DOHH2 (cell line): ENCODE data around the gene PIP4K2A.

Experiments
- EZH2phosphoT487 ChIP-seq: fragments of 200-600 bp; sonication (generic); IDR thresholded peaks from 2 replicates; pipeline ENCODE4 v1.6.1; 2017; ENCODE audit warnings: borderline replicate concordance, mild to moderate bottlenecking, antibody characterized with exemption, low read length, moderate library complexity, mixed read lengths
- TF ChIP-seq, protein P1 (sequence below): fragments of 200-600 bp; sonication (generic); IDR thresholded peaks from one replicate; pipeline ENCODE4 v1.5.1; 2014; ENCODE audit warnings: antibody characterized with exemption, mild to moderate bottlenecking, low read depth, low read length; ENCODE audit not compliant: poor library complexity, severe bottlenecking

DNA sequence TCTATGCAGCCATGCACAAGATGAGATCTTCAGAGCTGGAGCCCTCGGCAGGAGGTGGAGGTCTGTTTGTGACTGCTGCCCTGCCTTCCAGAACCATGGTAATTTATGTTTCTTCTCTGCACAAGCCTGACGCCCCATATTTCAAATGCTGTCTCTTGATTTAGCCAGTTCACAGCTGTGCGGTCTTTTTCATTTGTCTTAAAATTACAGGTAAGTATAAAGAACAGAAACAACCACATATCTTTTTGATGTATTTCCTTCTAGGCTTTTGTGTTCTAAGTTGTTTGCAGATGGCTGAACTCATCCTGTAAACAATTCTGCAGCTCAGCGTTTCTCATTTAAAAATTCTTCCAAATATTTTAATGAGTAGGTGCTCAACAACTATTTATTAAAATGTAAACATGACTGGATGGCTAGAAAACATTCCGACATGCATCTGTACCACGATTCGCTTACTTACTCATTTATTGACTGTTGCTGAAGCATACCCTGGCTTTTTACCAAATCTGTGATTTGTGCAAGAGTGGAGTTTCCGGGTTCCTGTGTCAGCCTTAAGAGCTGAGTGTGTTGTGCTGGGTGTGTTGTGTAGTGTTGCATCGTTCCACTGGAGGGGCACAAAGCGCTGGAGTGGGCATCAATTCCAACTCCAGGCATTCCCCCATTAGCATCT, 58.9 kb downstream of the PIP4K2A start:
- TF ChIP-seq, protein P1, sequence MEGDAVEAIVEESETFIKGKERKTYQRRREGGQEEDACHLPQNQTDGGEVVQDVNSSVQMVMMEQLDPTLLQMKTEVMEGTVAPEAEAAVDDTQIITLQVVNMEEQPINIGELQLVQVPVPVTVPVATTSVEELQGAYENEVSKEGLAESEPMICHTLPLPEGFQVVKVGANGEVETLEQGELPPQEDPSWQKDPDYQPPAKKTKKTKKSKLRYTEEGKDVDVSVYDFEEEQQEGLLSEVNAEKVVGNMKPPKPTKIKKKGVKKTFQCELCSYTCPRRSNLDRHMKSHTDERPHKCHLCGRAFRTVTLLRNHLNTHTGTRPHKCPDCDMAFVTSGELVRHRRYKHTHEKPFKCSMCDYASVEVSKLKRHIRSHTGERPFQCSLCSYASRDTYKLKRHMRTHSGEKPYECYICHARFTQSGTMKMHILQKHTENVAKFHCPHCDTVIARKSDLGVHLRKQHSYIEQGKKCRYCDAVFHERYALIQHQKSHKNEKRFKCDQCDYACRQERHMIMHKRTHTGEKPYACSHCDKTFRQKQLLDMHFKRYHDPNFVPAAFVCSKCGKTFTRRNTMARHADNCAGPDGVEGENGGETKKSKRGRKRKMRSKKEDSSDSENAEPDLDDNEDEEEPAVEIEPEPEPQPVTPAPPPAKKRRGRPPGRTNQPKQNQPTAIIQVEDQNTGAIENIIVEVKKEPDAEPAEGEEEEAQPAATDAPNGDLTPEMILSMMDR = no peak
- TF ChIP-seq EZH2phosphoT487 = no peak
